ENCODE measurements around the gene TSHZ2.

TSHZ2 gene

GRCh38 chr20:53162251-53162835 lies 190.2 kb downstream of the TSHZ2 start:
- DNase-seq (ENCODE audit: low read depth in 2 of 2), result no peak

- DNase-seq (ENCODE audit: low read depth in 2 of 2), result no peak
Observed at GRCh38 chr20:53163486-53163885, 191.3 kb downstream of the TSHZ2 start.

DNA sequence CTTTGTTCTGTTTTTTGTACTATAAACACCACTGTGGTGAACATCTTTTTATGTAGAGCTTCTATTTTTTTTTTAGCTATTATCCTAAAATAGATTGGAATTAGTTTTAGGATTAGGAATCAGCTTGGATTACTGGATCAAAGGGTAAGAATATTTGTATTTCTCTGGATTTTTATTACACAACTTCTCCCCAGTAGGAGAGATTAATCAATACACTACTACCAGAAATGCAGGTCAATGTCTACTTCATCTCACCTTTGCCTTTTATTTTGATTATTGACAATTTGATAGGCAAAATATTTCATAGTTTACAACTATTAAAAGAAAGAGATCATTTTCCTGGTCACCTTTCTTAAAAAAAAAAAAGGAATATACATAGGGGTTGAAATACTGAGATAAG lies 191.9 kb downstream of the TSHZ2 start:
- no peak for DNase-seq (ENCODE audit: low read depth in 2 of 2)

DNA sequence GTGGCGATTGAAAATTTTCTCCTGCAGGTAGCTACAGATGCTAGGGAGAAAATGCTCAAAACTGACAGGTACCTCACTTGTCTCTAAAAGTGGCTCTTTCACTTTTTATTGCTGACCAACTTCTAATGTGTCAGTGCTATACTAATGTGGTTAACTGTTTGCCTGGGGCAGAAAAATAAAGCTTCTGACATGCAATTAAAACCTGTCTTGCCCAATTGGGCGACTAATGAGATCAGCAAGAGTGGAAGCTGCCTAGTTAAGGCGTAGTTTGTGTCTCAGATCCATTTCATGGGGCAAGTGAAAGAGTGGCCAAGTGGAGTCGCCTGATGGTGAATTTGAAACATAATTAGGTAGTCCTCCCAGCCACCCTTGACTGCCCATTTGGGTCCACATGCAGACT lies 193.3 kb downstream of the TSHZ2 start:
- no peak for DNase-seq (ENCODE audit: low read depth in 2 of 2)

DNA sequence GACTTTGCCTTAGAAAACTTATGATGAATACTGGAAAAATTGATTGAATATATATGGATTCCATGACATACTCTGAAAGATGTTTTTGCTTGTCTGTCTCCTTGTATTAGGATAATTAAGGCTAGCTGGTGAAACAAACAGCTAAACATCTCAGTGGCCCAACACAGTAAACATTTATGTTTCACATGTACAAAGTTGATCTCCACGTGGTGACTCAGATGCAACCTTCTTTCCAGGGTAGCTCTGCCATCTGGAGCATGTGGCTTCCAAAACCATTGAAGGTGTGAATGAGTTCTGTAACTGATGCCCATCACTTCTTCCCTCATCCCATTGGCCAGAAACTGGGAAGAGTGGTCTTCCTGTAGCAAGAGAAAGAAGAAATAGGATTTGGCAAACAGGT lies 196.3 kb downstream of the TSHZ2 start:
- DNase-seq (ENCODE audit: low read depth in 2 of 2), result no peak

- DNase-seq (ENCODE audit: low read depth in 2 of 2), result no peak
Observed at GRCh38 chr20:53170196-53170595, 198.0 kb downstream of the TSHZ2 start.

DNA sequence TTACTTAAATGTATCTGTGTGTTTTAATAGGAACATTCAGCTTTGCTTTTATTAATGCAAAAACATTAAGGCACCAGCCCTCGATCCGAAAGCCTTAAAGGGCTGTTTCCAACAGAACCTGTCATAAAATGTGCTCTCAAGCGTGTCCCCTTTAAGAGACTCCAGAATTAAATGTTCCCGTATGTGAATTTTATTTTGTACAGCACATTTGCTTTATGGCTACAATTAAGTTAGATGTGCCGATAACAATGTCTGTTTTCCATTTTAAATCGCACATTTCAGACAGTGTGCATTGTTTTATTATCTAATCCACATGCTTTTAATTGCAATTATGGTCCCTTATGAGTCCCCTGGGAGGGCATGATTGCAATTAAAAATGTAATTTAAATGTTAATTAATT lies 198.9 kb downstream of the TSHZ2 start:
- no peak for DNase-seq (ENCODE audit: low read depth in 2 of 2)

- DNase-seq (ENCODE audit: low read depth in 2 of 2), result no peak
Observed at GRCh38 chr20:53174454-53174853, 202.3 kb downstream of the TSHZ2 start.

- no peak for DNase-seq (ENCODE audit: low read depth in 2 of 2)
Observed at GRCh38 chr20:53175135-53175780, 203.1 kb downstream of the TSHZ2 start.

GRCh38 chr20:53176134-53176533 lies 204.0 kb downstream of the TSHZ2 start:
- no peak for DNase-seq (ENCODE audit: low read depth in 2 of 2)

- no peak for DNase-seq (ENCODE audit: low read depth in 2 of 2)
Observed at GRCh38 chr20:53177687-53178086, 205.5 kb downstream of the TSHZ2 start.

DNA sequence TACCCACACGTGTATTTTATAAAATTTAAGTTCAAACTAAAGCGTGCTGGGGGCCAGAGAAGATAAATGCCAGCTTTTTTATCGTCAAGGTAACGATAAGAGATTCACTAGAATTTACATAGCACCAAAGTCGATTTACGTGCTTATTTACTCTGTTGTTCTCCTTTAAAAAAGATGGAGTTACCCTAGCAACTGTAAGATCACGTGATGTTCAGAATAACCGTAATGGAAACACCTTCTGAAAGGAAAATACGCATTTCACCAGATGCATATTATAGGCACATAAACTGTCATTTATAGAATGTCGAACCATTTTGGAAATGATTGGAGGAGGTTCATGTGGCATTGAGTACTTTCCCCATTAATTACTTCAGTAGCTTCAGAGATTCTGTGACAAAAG lies 207.6 kb downstream of the TSHZ2 start:
- DNase-seq (ENCODE audit: low read depth in 2 of 2), result no peak

- DNase-seq (ENCODE audit: low read depth in 2 of 2), result no peak
Observed at GRCh38 chr20:53180928-53181362, 208.8 kb downstream of the TSHZ2 start.

DNA sequence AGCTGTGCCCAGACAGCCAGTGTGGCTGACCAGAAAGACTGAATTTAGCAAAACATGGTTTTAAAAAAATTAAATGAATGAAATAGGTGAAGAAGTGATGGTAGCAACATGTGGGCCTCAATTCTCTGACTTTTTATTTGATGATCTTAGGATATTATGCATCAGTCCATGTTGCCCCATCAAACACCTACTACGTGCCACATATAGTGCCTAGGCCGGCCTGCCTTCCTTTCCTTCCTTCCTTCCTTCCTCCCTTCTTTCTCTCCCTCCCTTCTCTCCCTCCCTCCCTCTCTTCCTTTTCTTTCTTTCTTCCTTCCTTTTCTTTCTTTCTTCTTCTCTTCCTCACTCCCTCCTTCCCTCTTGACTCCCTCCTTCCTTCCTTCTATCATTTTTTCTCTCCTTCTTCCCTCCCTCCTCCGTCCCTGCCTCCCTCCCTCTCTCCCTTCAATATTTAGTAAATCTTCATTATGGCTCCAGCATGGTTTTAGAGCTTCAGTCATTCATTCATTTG lies 209.8 kb downstream of the TSHZ2 start:
- no peak for DNase-seq (ENCODE audit: low read depth in 2 of 2)

DNA sequence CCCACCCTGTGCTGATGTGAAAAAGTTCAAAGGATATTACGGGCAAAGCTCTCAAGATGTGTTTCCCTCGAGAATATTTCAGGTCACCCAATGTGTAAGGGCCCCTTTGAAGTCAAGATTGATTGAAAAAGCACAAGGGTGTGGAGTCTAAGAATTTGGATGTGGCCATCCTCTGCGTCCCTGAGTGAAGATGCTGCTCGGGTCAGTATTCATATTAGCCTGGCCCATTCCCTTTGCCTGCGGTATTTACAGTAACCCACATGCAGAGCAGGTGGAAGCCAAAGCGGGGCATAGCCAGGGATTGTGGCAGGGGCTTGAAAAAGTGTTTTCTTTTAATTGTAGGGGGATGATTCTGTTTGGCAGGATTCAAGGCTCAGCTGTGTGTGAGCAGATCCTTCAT lies 211.0 kb downstream of the TSHZ2 start:
- DNase-seq (ENCODE audit: low read depth in 2 of 2), result no peak

DNA sequence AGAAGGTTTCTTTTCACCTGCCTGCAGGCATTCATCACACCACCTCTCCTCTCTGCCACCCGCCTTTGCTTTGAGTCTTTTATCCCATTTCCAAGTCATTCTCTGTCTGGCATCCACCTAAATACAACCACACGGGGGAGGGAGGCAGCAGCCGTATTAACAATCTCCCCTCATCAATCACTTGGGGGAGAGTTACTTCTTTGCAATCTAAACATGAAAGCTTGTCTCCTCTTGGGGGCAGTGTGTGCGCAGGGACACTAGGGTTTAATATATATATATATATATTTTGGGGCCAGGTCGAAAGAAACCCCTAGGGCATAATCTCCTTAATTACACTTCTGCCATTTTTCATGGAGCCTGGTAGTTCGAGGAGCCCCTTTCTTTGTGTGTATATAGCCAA lies 214.5 kb downstream of the TSHZ2 start:
- DNase-seq (ENCODE audit: low read depth in 2 of 2), result no peak

- no peak for DNase-seq (ENCODE audit: low read depth in 2 of 2)
Observed at GRCh38 chr20:53187392-53188068, 215.4 kb downstream of the TSHZ2 start.

GRCh38 chr20:53190225-53190624 lies 218.1 kb downstream of the TSHZ2 start:
- no peak for DNase-seq (ENCODE audit: low read depth in 2 of 2)

DNA sequence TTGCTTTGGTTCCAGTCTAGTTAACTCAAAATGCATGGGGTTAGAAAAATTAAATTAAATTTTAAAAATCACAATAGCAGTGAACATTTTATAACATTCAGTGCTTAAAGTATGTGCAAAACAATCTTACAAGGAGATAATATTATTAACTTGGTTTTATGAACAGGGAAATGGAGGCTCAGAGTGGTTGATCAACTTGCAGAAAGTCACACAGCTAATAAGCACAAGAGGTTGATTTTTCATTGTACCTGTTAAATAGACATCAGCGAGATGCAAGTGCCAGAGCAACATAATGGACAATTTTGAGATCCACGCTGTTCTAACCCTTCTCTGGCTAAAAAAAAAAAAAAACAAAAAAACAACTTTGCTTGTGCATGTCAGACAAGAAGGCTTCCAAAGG lies 219.8 kb downstream of the TSHZ2 start:
- DNase-seq (ENCODE audit: low read depth in 2 of 2), result no peak

GRCh38 chr20:53194306-53195290 lies 222.4 kb downstream of the TSHZ2 start:
- DNase-seq (ENCODE audit: low read depth in 2 of 2), result no peak

- DNase-seq (ENCODE audit: low read depth in 2 of 2), result no peak
Observed at GRCh38 chr20:53195876-53196610, 223.9 kb downstream of the TSHZ2 start.
